Type B pancreatic cell (in vitro differentiated cells): ENCODE data around the gene TSPAN1. TPM values are rescaled to one million over a fixed set of nuclear protein-coding genes. Genes with fewer than 3 reads are reported as not detected.
A peak's percentile ranks its signal among the peaks of the same experiment; 100 is the strongest.

Experiments
- DNase-seq: peaks from one replicate; pipeline ENCODE4 v3.0.0; 2021; ENCODE audit warnings: mixed read lengths; ENCODE audit not compliant: unreplicated experiment; ENCODE audit errors: extremely low spot score
- H3K27ac Mint-ChIP-seq: 2 replicates; pipeline ENCODE4 v1.8.0; 2021; ENCODE audit warnings: mild to moderate bottlenecking, mixed read lengths
- H3K27me3 Mint-ChIP-seq: 2 replicates; pipeline ENCODE4 v1.8.0; 2021; ENCODE audit warnings: mixed read lengths
- H3K36me3 Mint-ChIP-seq: 2 replicates; pipeline ENCODE4 v1.8.0; 2021; ENCODE audit warnings: mixed read lengths
- H3K4me1 Mint-ChIP-seq: one replicate; pipeline ENCODE4 v1.8.0; 2021; ENCODE audit warnings: mixed read lengths; ENCODE audit not compliant: unreplicated experiment
- H3K4me3 Mint-ChIP-seq: 2 replicates; pipeline ENCODE4 v1.8.0; 2021; ENCODE audit warnings: mild to moderate bottlenecking, mixed read lengths
- H3K9me3 Mint-ChIP-seq: 2 replicates; pipeline ENCODE4 v1.8.0; 2021; ENCODE audit warnings: mixed read lengths
- CTCF ChIP-seq: fragments of 200-600 bp; sonication (generic); conservative IDR thresholded peaks from 2 replicates; pipeline ENCODE4 v1.5.0; 2021; ENCODE audit warnings: antibody characterized with exemption, mild to moderate bottlenecking
- total RNA-seq: library from RNA; stranded (reverse); gene quantifications from 2 replicates; pipeline ENCODE4 v1.2.1, GENCODE V29; 2021; ENCODE audit warnings: low replicate concordance

TSPAN1 gene
- total RNA-seq, 1 donor from 2014 or later = 27.6 TPM

- Mint-ChIP-seq H3K4me3 (no peak overlapping the region), H3K27ac (no peak overlapping the region), H3K36me3 (no peaks in the 10 kb centered on the region), H3K4me1 (peaks cover 18% of the 10 kb centered on the region), H3K9me3 (no peaks in the 10 kb centered on the region), H3K27me3 (no peaks in the 10 kb centered on the region)
- DNase-seq = no peak
- TF ChIP-seq CTCF = no peak
These were observed 5.3 kb downstream of the TSPAN1 start for GRCh38 chr1:46180082-46180616.

GRCh38 chr1:46181343-46182260 lies 6.7 kb downstream of the TSPAN1 start:
- Mint-ChIP-seq H3K4me1 (peaks cover 18% of the 10 kb centered on the region), H3K27ac (peak overlapping the region; percentile 81), H3K27me3 (no peaks in the 10 kb centered on the region)

GRCh38 chr1:46183079-46183847 lies 8.4 kb downstream of the TSPAN1 start:
- H3K36me3 Mint-ChIP-seq = peaks cover 8% of the 10 kb centered on the region
- H3K9me3 Mint-ChIP-seq = no peaks in the 10 kb centered on the region
- no peak overlapping the region for H3K4me3 Mint-ChIP-seq
- no peak for DNase-seq
- peak overlapping the region; percentile 76 for H3K27ac Mint-ChIP-seq
- no peaks in the 10 kb centered on the region for H3K27me3 Mint-ChIP-seq
- TF ChIP-seq CTCF = no peak
- peaks cover 23% of the 10 kb centered on the region for H3K4me1 Mint-ChIP-seq

More at GRCh38 chr1:46181343-46182260, 6.7 kb downstream of the TSPAN1 start:
- Mint-ChIP-seq H3K9me3 (no peaks in the 10 kb centered on the region), H3K36me3 (no peaks in the 10 kb centered on the region), H3K4me3 (peak overlapping the region; percentile 73)
- TF ChIP-seq CTCF = no peak
- no peak for DNase-seq

- Mint-ChIP-seq H3K36me3 (peaks cover 10% of the 10 kb centered on the region), H3K27me3 (no peaks in the 10 kb centered on the region), H3K27ac (peak overlapping the region; percentile 76), H3K4me3 (no peak overlapping the region), H3K9me3 (no peaks in the 10 kb centered on the region), H3K4me1 (peaks cover 24% of the 10 kb centered on the region)
- no peak for DNase-seq
- no peak for TF ChIP-seq CTCF
These were observed 9.2 kb downstream of the TSPAN1 start for GRCh38 chr1:46183926-46184557.

- no peaks in the 10 kb centered on the region for H3K9me3 Mint-ChIP-seq
- peaks cover 24% of the 10 kb centered on the region for H3K4me1 Mint-ChIP-seq
- DNase-seq = no peak
- H3K27ac Mint-ChIP-seq = no peak overlapping the region
- H3K4me3 Mint-ChIP-seq = no peak overlapping the region
- no peaks in the 10 kb centered on the region for H3K27me3 Mint-ChIP-seq
- no peak for TF ChIP-seq CTCF
- H3K36me3 Mint-ChIP-seq = peaks cover 14% of the 10 kb centered on the region
These were observed 10.2 kb downstream of the TSPAN1 start for GRCh38 chr1:46184920-46185658.
